ENCODE results near the gene NADK.

GRCh38 chr1:1780598-1781525 lies 2.6 kb upstream of the NADK start:
- TF ChIP-seq CTCF (IDR thresholded peaks at IDR 0.05) (no peak), POLR2A (IDR thresholded peaks at IDR 0.05) (no peak)
